Loucy (cell line): ENCODE results near the gene NOSIP.

Source experiments
- EZH2phosphoT487 ChIP-seq: fragments of 200-600 bp; IDR thresholded peaks from 2 replicates; pipeline ENCODE4 v1.6.1; 2018; ENCODE audit warnings: antibody characterized with exemption, mild to moderate bottlenecking, moderate library complexity, borderline replicate concordance
- TF ChIP-seq, protein P1 (sequence below): fragments of 200-600 bp; sonication (generic); conservative IDR thresholded peaks from 2 replicates; pipeline ENCODE4 v1.5.1; 2014; ENCODE audit warnings: mild to moderate bottlenecking, antibody characterized with exemption, low read length

DNA sequence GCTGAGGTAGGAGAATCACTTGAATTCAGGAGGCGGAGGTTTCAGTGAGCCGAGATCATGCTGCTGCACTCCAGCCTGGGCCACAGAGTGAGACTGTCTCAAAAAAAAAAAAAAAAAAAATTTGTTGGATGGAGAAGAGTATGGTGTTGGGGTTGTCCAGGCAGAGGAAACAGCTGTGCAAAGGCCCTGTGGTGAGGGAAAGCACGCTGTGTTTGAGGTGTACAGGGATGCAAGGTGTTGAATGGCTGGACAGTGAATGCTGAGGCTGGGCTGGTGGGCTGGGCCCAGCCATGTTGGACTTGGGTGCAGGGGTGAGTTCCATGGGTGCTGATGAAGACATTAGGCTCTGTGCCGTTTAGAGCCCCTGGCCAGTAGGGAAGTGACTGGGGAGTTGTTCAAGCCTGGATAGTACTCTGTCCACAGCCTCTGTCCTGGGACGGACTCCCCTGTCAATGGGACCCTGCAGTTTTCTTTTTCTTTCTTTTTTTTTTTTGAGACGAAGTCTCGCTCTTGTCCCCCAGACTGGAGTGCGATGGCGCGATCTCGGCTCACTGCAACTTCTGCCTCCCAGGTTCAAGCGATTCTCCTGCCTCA is 29.2 kb upstream of the NOSIP start:
- TF ChIP-seq, protein P1, sequence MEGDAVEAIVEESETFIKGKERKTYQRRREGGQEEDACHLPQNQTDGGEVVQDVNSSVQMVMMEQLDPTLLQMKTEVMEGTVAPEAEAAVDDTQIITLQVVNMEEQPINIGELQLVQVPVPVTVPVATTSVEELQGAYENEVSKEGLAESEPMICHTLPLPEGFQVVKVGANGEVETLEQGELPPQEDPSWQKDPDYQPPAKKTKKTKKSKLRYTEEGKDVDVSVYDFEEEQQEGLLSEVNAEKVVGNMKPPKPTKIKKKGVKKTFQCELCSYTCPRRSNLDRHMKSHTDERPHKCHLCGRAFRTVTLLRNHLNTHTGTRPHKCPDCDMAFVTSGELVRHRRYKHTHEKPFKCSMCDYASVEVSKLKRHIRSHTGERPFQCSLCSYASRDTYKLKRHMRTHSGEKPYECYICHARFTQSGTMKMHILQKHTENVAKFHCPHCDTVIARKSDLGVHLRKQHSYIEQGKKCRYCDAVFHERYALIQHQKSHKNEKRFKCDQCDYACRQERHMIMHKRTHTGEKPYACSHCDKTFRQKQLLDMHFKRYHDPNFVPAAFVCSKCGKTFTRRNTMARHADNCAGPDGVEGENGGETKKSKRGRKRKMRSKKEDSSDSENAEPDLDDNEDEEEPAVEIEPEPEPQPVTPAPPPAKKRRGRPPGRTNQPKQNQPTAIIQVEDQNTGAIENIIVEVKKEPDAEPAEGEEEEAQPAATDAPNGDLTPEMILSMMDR = no peak
- TF ChIP-seq EZH2phosphoT487 = no peak
